OCI-LY7 (cell line): Measurements from ENCODE around the gene USP25. TPM values are rescaled to one million over a fixed set of nuclear protein-coding genes. Genes with fewer than 3 reads are reported as not detected.

Experiments
- BruUV-seq: library from RNA; stranded (reverse); fragments of 400-500 nt; replicated peaks from 2 replicates; lab custom pipeline; 2021; lab: Mats Ljungman, UMichigan
- CTCF ChIA-PET: fragments of 300-600 bp; sonication (Branson Sonifier 250); formaldehyde crosslinking; loops from one replicate; lab custom pipeline; 2022; ENCODE audit warnings: antibody characterized with exemption; ENCODE audit not compliant: unreplicated experiment; lab: Charles Lee
- POLR2A ChIA-PET: fragments of 300-600 bp; sonication (Branson Sonifier 250); formaldehyde crosslinking; loops from one replicate; lab custom pipeline; 2022; ENCODE audit warnings: antibody characterized with exemption; lab: Charles Lee
- DNase-seq: peaks from one replicate; pipeline ENCODE4 v3.0.0-alpha.2; 2015; ENCODE audit warnings: low spot score
- H2AFZ ChIP-seq: fragments of 200-600 bp; sonication (generic), shearing (Covaris generic); 2 replicates; pipeline ENCODE4 v1.6.1; 2014; ENCODE audit warnings: mild to moderate bottlenecking, antibody characterized with exemption, low read length, moderate library complexity
- H3K27ac ChIP-seq: fragments of 200-600 bp; sonication (generic); 2 replicates; pipeline ENCODE4 v1.5.1; 2014; ENCODE audit warnings: mixed run types, low read depth, mild to moderate bottlenecking, moderate library complexity, low read length, inconsistent platforms; ENCODE audit not compliant: poor library complexity, severe bottlenecking
- H3K36me3 ChIP-seq: fragments of 200-600 bp; sonication (generic); 2 replicates; pipeline ENCODE4 v1.6.1; 2014; ENCODE audit warnings: mild to moderate bottlenecking, antibody characterized with exemption, low read length, moderate library complexity, mixed read lengths; ENCODE audit not compliant: insufficient read depth
- H3K4me1 ChIP-seq: fragments of 200-600 bp; sonication (generic); 2 replicates; pipeline ENCODE4 v1.5.1; 2014; ENCODE audit warnings: mild to moderate bottlenecking, low read length; ENCODE audit not compliant: insufficient read depth, poor library complexity, severe bottlenecking
- H3K4me2 ChIP-seq: fragments of 200-600 bp; sonication (generic); 2 replicates; pipeline ENCODE4 v1.6.1; 2014; ENCODE audit warnings: mild to moderate bottlenecking, low read length
- H3K4me3 ChIP-seq: fragments of 200-600 bp; sonication (generic); 2 replicates; pipeline ENCODE4 v1.5.1; 2014; ENCODE audit warnings: mild to moderate bottlenecking, low read depth, low read length; ENCODE audit not compliant: poor library complexity, severe bottlenecking
- H3K79me2 ChIP-seq: fragments of 200-600 bp; sonication (generic); 2 replicates; pipeline ENCODE4 v1.6.1; 2016; ENCODE audit warnings: low read depth, mild to moderate bottlenecking, low read length, moderate library complexity, mixed read lengths; ENCODE audit not compliant: insufficient read depth
- H3K9me2 ChIP-seq: fragments of 200-600 bp; sonication (generic); 2 replicates; pipeline ENCODE4 v1.6.1; 2016; ENCODE audit warnings: mild to moderate bottlenecking, low read length, mixed read lengths; ENCODE audit not compliant: insufficient read depth
- H3K9me3 ChIP-seq: fragments of 200-600 bp; sonication (generic); 2 replicates; pipeline ENCODE4 v1.6.1; 2014; ENCODE audit warnings: mild to moderate bottlenecking, mixed run types, low read length, mixed read lengths
- H4K20me1 ChIP-seq: fragments of 200-600 bp; sonication (generic); 2 replicates; pipeline ENCODE4 v1.6.1; 2014; ENCODE audit warnings: mild to moderate bottlenecking, antibody characterized with exemption, low read length, moderate library complexity, mixed read lengths; ENCODE audit not compliant: insufficient read depth
- CTCF ChIP-seq: fragments of 200-600 bp; sonication (generic); conservative IDR thresholded peaks from 2 replicates; pipeline ENCODE4 v1.5.1; 2014; ENCODE audit warnings: mild to moderate bottlenecking, antibody characterized with exemption, low read length, moderate library complexity, mixed read lengths
- EZH2phosphoT487 ChIP-seq: fragments of 200-600 bp; sonication (generic); IDR thresholded peaks from 2 replicates; pipeline ENCODE4 v1.6.1; 2018; ENCODE audit warnings: low read depth, borderline replicate concordance, mild to moderate bottlenecking, mixed run types, antibody characterized with exemption, low read length, moderate library complexity, mixed read lengths
- intact Hi-C: fragments of 100-400 bp; cut with micrococcal nuclease; formaldehyde crosslinking; loops from one replicate; pipeline ENCODE4 v1.10.0; 2022; ENCODE audit not compliant: unreplicated experiment
- total RNA-seq, 2 experiments: library from RNA; depleted of rRNA in 1 of 2; stranded (reverse); fragments of >200 nt in 1 of 2; shearing (Covaris generic) in 1 of 2; gene quantifications; 2 replicates each; pipeline ENCODE4 v1.2.3, GENCODE V29; 2014 to 2022

USP25 gene
- total RNA-seq, 2 experiments from 2014 or later: 25.1 to 28.1 TPM

- intact Hi-C loops: loop anchor here (2.0 kb wide), 1 partner anchor 70 kb away; no protein-coding TSS in a partner anchor
- CTCF ChIA-PET: no interaction called here
- no peaks in the 10 kb centered on the region for H3K36me3 ChIP-seq
- no peak overlapping the region for H3K4me2 ChIP-seq
- no peak overlapping the region for H3K4me3 ChIP-seq
- no peaks in the 10 kb centered on the region for H3K9me2 ChIP-seq
- DNase-seq: no peak
- TF ChIP-seq CTCF: no peak
- TF ChIP-seq EZH2phosphoT487: no peak
- H3K9me3 ChIP-seq: no peaks in the 10 kb centered on the region
- no TSS peak for BruUV-seq
- no peaks in the 10 kb centered on the region for H4K20me1 ChIP-seq
- no peak overlapping the region for H2AFZ ChIP-seq
- H3K27ac ChIP-seq: no peak overlapping the region
- H3K79me2 ChIP-seq: no peaks in the 10 kb centered on the region
- H3K4me1 ChIP-seq: no peaks in the 10 kb centered on the region
- POLR2A ChIA-PET: no interaction called here
Measured at GRCh38 chr21:15848634-15849560, 119.1 kb downstream of the USP25 start.

- POLR2A ChIA-PET: no interaction called here
Measured at GRCh38 chr21:15849927-15850326, 120.1 kb downstream of the USP25 start.

More at GRCh38 chr21:15849927-15850326, 120.1 kb downstream of the USP25 start:
- no peaks in the 10 kb centered on the region for H3K9me3 ChIP-seq
- no peak for DNase-seq
- TF ChIP-seq CTCF (no peak), EZH2phosphoT487 (no peak)
- no peaks in the 10 kb centered on the region for H4K20me1 ChIP-seq
- H3K4me2 ChIP-seq: no peak overlapping the region
- BruUV-seq: no TSS peak
- no peaks in the 10 kb centered on the region for H3K36me3 ChIP-seq
- CTCF ChIA-PET: no interaction called here
- H3K4me3 ChIP-seq: no peak overlapping the region
- intact Hi-C loops: loop anchor here (2.0 kb wide), 1 partner anchor 71 kb away; no protein-coding TSS in a partner anchor
- no peak overlapping the region for H3K27ac ChIP-seq
- no peak overlapping the region for H2AFZ ChIP-seq
- no peaks in the 10 kb centered on the region for H3K79me2 ChIP-seq
- no peaks in the 10 kb centered on the region for H3K4me1 ChIP-seq
- no peaks in the 10 kb centered on the region for H3K9me2 ChIP-seq
